Caco-2 (cell line): ENCODE measurements around the gene UBE2U. TPM values are rescaled to one million over a fixed set of nuclear protein-coding genes. Genes with fewer than 3 reads are reported as not detected.
A peak's percentile ranks its signal among the peaks of the same experiment; 100 is the strongest.

ENCODE experiments used
- BruUV-seq: library from RNA; stranded (reverse); fragments of 400-500 nt; replicated peaks from 2 replicates; lab custom pipeline; 2021; lab: Mats Ljungman, UMichigan
- CTCF ChIA-PET: fragments of 300-600 bp; sonication (Branson Sonifier 250); formaldehyde crosslinking; loops from one replicate; lab custom pipeline; 2022; ENCODE audit warnings: antibody characterized with exemption; lab: Charles Lee
- POLR2A ChIA-PET: fragments of 300-600 bp; sonication (Branson Sonifier 250); formaldehyde crosslinking; loops from one replicate; lab custom pipeline; 2022; ENCODE audit warnings: antibody characterized with exemption; lab: Charles Lee
- DNase-seq, 2 experiments: peaks; one replicate each; pipeline versions ENCODE4 v3.0.0 to v3.0.0-alpha.2; 2020 to 2022
- H3K27me3 ChIP-seq: replicated peaks from 2 replicates; pipeline ENCODE4 v1.6.0; 2011; ENCODE audit warnings: low read length; ENCODE audit not compliant: control insufficient read depth, insufficient read depth
- H3K36me3 ChIP-seq: 2 replicates; pipeline ENCODE4 v1.5.1; 2011; ENCODE audit warnings: low read length; ENCODE audit not compliant: control insufficient read depth, insufficient read depth
- H3K4me1 ChIP-seq: fragments of 250-450 bp; sonication (Bioruptor Pico); 2 replicates; pipeline ENCODE4 v1.5.1; 2020; ENCODE audit warnings: mild to moderate bottlenecking
- H3K4me3 ChIP-seq: 2 replicates; pipeline ENCODE4 v1.5.1; 2011; ENCODE audit warnings: low read depth, mild to moderate bottlenecking, control low read depth, low read length
- H3K9me3 ChIP-seq: fragments of 250-450 bp; sonication (Bioruptor Pico); 2 replicates; pipeline ENCODE4 v1.5.1; 2020; ENCODE audit warnings: mild to moderate bottlenecking, moderate library complexity
- H3K27ac Mint-ChIP-seq: one replicate; pipeline ENCODE4 v1.8.0; 2022; ENCODE audit warnings: mixed read lengths; ENCODE audit not compliant: unreplicated experiment
- H3K27me3 Mint-ChIP-seq: one replicate; pipeline ENCODE4 v1.8.0; 2022; ENCODE audit warnings: mixed read lengths; ENCODE audit not compliant: insufficient read depth, unreplicated experiment
- H3K36me3 Mint-ChIP-seq: one replicate; pipeline ENCODE4 v1.8.0; 2022; ENCODE audit warnings: mild to moderate bottlenecking, mixed read lengths; ENCODE audit not compliant: insufficient read depth, unreplicated experiment
- H3K4me1 Mint-ChIP-seq: one replicate; pipeline ENCODE4 v1.8.0; 2022; ENCODE audit warnings: low read depth, mixed read lengths; ENCODE audit not compliant: unreplicated experiment
- H3K4me3 Mint-ChIP-seq: one replicate; pipeline ENCODE4 v1.8.0; 2022; ENCODE audit warnings: mild to moderate bottlenecking, moderate library complexity, mixed read lengths; ENCODE audit not compliant: unreplicated experiment
- H3K9me3 Mint-ChIP-seq: one replicate; pipeline ENCODE4 v1.8.0; 2022; ENCODE audit warnings: mixed read lengths; ENCODE audit not compliant: unreplicated experiment
- CTCF ChIP-seq, 2 experiments: fragments of 200-600 bp in 1 of 2; IDR thresholded peaks; 1 replicate in 1 of 2; 2 replicates in 1 of 2; pipeline versions ENCODE4 v1.5.1 to v1.8.0; 2011 to 2022; ENCODE audit warnings: antibody characterized with exemption in 1 of 2, control low read depth in 1 of 2, inconsistent platforms in 1 of 2, low read depth in 1 of 2, low read length in 1 of 2, mild to moderate bottlenecking in 1 of 2, moderate library complexity in 1 of 2; ENCODE audit not compliant: insufficient read depth in 1 of 2, severe bottlenecking in 1 of 2, unreplicated experiment in 1 of 2
- intact Hi-C: fragments of 100-400 bp; cut with micrococcal nuclease; formaldehyde crosslinking; loops from one replicate; pipeline ENCODE4 v1.10.0; 2022; ENCODE audit not compliant: unreplicated experiment
- total RNA-seq: library from RNA; stranded (reverse); gene quantifications from 2 replicates; pipeline ENCODE4 v1.2.3, GENCODE V29; 2022

The UBE2U gene
- total RNA-seq, 1 experiment from 2014 or later, result not detected

DNA sequence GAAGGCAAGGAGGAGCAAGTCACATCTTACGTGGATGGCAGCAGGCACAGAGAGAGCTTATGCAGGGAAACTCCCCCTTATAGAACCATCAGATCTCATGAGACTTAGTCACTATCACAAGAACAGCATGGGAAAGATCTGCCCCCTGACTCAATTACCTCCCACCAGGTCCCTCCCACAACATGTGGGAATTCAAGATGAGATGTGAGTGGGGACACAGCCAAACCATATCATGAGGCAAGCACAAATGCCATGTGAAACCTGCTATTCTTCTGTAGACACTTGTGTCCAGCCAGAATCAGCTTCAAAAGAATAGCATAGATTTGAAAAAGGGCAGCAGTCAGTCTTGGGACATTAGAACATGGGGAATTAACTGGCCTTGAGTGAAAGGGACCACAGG lies 32.2 kb upstream of the UBE2U start:
- Histone ChIP-seq H3K9me3 (no peaks in the 10 kb centered on the region), H3K36me3 (no peaks in the 10 kb centered on the region), H3K4me1 (peaks cover 14% of the 10 kb centered on the region; the same call in 1 of the 2 replicates), H3K4me3 (no peak overlapping the region), H3K27me3 (no peaks in the 10 kb centered on the region)
- ChIA-PET POLR2A (no interaction called here), CTCF (no interaction called here)
- Mint-ChIP-seq H3K4me3 (peak overlapping the region; percentile 30), H3K27ac (peak overlapping the region; percentile 56), H3K36me3 (peaks cover 43% of the 10 kb centered on the region), H3K9me3 (no peaks in the 10 kb centered on the region), H3K27me3 (no peaks in the 10 kb centered on the region), H3K4me1 (peaks cover 12% of the 10 kb centered on the region)
- no TSS peak for BruUV-seq
- intact Hi-C loops, result loop anchor here (10.0 kb wide), 1 partner anchor 1524 kb away; no protein-coding TSS in a partner anchor
- no peak for DNase-seq
- no peak for TF ChIP-seq CTCF (IDR thresholded peaks at IDR 0.05; ENCODE audit: insufficient read depth in 1 of 2, low read depth in 1 of 2, low read length in 1 of 2, severe bottlenecking in 1 of 2, unreplicated experiment in 1 of 2)

DNA sequence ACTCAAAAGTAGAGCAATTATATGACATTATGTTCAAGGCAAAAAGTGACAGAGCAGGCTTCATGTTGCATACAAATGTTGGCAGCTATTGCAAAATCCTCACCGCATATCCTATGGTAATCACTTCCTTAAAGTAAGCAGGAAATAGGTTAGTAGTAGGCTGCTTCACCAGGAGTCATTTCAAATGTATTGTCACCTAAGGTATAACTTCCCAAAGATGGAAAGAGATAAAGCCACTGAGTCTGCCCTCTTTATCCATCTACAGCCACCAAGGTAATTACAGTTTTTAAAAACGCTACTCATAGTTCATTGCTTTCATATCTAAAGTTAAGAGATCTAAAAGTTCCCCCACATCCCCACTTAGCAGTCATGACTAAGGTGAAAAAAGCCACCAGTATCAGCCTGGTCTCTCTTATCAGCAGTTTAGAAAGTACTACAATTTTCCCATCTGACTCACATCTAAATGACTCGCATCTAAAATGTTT lies 31.6 kb upstream of the UBE2U start:
- POLR2A ChIA-PET, result no interaction called here
- H3K4me3 ChIP-seq, result no peak overlapping the region
- peaks cover 40% of the 10 kb centered on the region for H3K36me3 Mint-ChIP-seq
- H3K27me3 ChIP-seq, result no peaks in the 10 kb centered on the region
- H3K4me1 ChIP-seq, result peaks cover 14% of the 10 kb centered on the region; the same call in 1 of the 2 replicates
- DNase-seq, result no peak
- CTCF ChIA-PET, result no interaction called here
- H3K9me3 Mint-ChIP-seq, result no peaks in the 10 kb centered on the region
- H3K4me3 Mint-ChIP-seq, result no peak overlapping the region
- peak overlapping the region; percentile 35 for H3K27ac Mint-ChIP-seq
- H3K27me3 Mint-ChIP-seq, result no peaks in the 10 kb centered on the region
- no peaks in the 10 kb centered on the region for H3K36me3 ChIP-seq
- no TSS peak for BruUV-seq
- H3K4me1 Mint-ChIP-seq, result peaks cover 12% of the 10 kb centered on the region
- intact Hi-C loops, result loop anchor here (10.0 kb wide), 1 partner anchor 1523 kb away; no protein-coding TSS in a partner anchor
- no peaks in the 10 kb centered on the region for H3K9me3 ChIP-seq
- no peak for TF ChIP-seq CTCF (IDR thresholded peaks at IDR 0.05; ENCODE audit: insufficient read depth in 1 of 2, low read depth in 1 of 2, low read length in 1 of 2, severe bottlenecking in 1 of 2, unreplicated experiment in 1 of 2)

GRCh38 chr1:64172458-64172983 lies 30.9 kb upstream of the UBE2U start:
- Histone ChIP-seq H3K9me3 (no peaks in the 10 kb centered on the region), H3K4me1 (peaks cover 14% of the 10 kb centered on the region; the same call in 1 of the 2 replicates), H3K4me3 (no peak overlapping the region), H3K27me3 (no peaks in the 10 kb centered on the region), H3K36me3 (no peaks in the 10 kb centered on the region)
- intact Hi-C loops, result loop anchor here (10.0 kb wide), 1 partner anchor 1522 kb away; no protein-coding TSS in a partner anchor
- Mint-ChIP-seq H3K27ac (no peak overlapping the region), H3K4me1 (peaks cover 12% of the 10 kb centered on the region), H3K36me3 (peaks cover 34% of the 10 kb centered on the region), H3K4me3 (no peak overlapping the region), H3K9me3 (no peaks in the 10 kb centered on the region), H3K27me3 (no peaks in the 10 kb centered on the region)
- POLR2A ChIA-PET, result no interaction called here
- CTCF ChIA-PET, result no interaction called here
- no peak for TF ChIP-seq CTCF (IDR thresholded peaks at IDR 0.05; ENCODE audit: insufficient read depth in 1 of 2, low read depth in 1 of 2, low read length in 1 of 2, severe bottlenecking in 1 of 2, unreplicated experiment in 1 of 2)
- BruUV-seq, result no TSS peak
- DNase-seq, result no peak
